Dendritic cell treated with granulocyte-macrophage colony-stimulating factor and Interleukin-4, amounts not matched to agents 40 ng/mL and 50 ng/mL, for 4 days (primary cell): ENCODE results near the gene CDON.

Experiments used
- H3K27ac Mint-ChIP-seq: one replicate; pipeline ENCODE4 v1.8.0; 2022; ENCODE audit warnings: mild to moderate bottlenecking, mixed read lengths
- H3K27me3 Mint-ChIP-seq: one replicate; pipeline ENCODE4 v1.8.0; 2022; ENCODE audit warnings: mild to moderate bottlenecking, mixed read lengths
- H3K36me3 Mint-ChIP-seq: one replicate; pipeline ENCODE4 v1.8.0; 2022; ENCODE audit warnings: low read depth, mixed read lengths
- H3K4me1 Mint-ChIP-seq: one replicate; pipeline ENCODE4 v1.8.0; 2022; ENCODE audit warnings: low read depth, mixed read lengths
- H3K4me3 Mint-ChIP-seq: one replicate; pipeline ENCODE4 v1.8.0; 2022; ENCODE audit warnings: mild to moderate bottlenecking, moderate library complexity, mixed read lengths
- H3K9me3 Mint-ChIP-seq: one replicate; pipeline ENCODE4 v1.8.0; 2022; ENCODE audit warnings: mixed read lengths
- intact Hi-C: fragments of 100-400 bp; cut with micrococcal nuclease; formaldehyde crosslinking; loops from one replicate; pipeline ENCODE4 v1.15.0; 2022

CDON gene

DNA sequence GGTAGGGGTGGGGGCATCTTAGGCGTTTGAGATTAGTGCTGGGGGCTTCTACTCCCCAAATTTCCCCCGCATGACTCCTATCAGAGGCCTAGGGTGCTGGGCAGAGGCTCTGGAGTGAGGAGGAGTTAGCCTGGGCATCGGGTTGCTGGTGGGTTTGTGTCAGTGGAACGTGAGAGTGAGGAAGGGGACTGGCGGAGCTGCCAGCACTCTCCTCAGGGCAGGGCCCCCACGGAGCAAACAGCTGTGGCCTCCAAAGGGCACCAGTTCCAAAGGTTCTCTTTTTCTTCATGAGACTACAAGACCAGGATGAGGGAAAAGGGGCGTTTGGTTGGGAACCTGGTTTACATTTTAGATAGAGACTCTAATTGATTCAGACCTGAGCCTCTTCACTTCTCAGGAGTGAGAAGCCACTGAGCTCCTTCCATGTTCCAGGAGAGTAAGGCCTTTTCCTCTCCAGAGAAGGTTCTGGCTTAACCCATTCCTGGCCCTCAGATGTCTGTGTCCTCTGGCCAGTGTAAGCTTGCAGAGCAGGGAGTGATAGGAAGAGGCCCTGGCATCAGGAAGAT, 35.6 kb upstream of the CDON start:
- no peaks in the 10 kb centered on the region for H3K27me3 Mint-ChIP-seq

DNA sequence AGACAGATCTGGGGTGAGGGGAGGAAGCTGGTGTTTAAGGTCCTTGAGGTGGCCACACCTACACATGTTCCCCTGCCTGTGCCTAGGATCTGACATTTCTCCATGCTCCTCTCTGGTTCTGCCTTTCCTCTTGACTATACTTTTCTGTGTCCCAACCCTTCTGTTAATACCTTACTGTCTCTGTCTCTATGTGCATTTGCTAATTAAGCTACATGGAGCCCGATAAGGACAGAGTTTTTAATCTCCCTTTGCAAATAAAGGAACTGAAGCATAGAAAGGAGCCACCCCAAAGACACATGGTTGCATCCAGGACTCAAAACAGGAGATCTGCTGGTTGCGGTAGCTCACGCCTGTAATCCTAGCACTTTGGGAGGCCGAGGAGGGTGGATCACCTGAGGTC, 33.1 kb upstream of the CDON start:
- intact Hi-C loops: no loop called here

More for the DNA sequence above, 35.6 kb upstream of the CDON start:
- no peaks in the 10 kb centered on the region for H3K36me3 Mint-ChIP-seq
- H3K4me1 Mint-ChIP-seq: no peaks in the 10 kb centered on the region
- no peaks in the 10 kb centered on the region for H3K9me3 Mint-ChIP-seq
- H3K4me3 Mint-ChIP-seq: no peak overlapping the region
- intact Hi-C loops: no loop called here
- no peak overlapping the region for H3K27ac Mint-ChIP-seq

GRCh38 chr11:126090452-126090851, 27.8 kb upstream of the CDON start:
- Mint-ChIP-seq H3K9me3 (no peaks in the 10 kb centered on the region), H3K27me3 (no peaks in the 10 kb centered on the region), H3K4me3 (no peak overlapping the region), H3K36me3 (no peaks in the 10 kb centered on the region), H3K27ac (no peak overlapping the region), H3K4me1 (no peaks in the 10 kb centered on the region)
- intact Hi-C loops: no loop called here

More for the DNA sequence above, 33.1 kb upstream of the CDON start:
- Mint-ChIP-seq H3K36me3 (no peaks in the 10 kb centered on the region), H3K4me3 (no peak overlapping the region), H3K9me3 (no peaks in the 10 kb centered on the region), H3K27ac (no peak overlapping the region), H3K4me1 (no peaks in the 10 kb centered on the region), H3K27me3 (no peaks in the 10 kb centered on the region)

GRCh38 chr11:126088999-126089398, 26.3 kb upstream of the CDON start:
- H3K36me3 Mint-ChIP-seq: no peaks in the 10 kb centered on the region
- H3K4me1 Mint-ChIP-seq: no peaks in the 10 kb centered on the region
- intact Hi-C loops: no loop called here
- no peaks in the 10 kb centered on the region for H3K27me3 Mint-ChIP-seq
- H3K9me3 Mint-ChIP-seq: no peaks in the 10 kb centered on the region
- H3K4me3 Mint-ChIP-seq: no peak overlapping the region
- H3K27ac Mint-ChIP-seq: no peak overlapping the region

DNA sequence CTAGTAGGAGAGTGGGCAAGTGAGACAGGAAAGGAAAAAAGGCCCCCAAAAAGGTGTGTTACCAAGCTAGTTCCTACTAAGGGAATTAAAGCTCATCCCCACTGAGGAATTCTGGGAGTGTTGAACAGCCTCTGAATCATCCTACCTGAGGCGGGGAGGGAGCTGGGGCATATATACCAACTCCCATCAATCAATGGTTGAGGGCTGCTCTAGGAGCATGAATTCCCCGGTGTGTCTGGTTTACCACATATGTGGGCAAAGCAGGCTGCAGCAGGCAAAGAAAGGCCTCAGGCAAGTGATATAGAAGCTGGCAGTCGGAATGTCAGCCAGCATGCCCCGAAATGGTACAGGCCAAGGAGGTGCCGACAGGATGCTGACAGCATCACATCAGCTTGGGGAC, 23.6 kb upstream of the CDON start:
- Mint-ChIP-seq H3K4me3 (no peak overlapping the region), H3K27me3 (peaks cover 3% of the 10 kb centered on the region), H3K9me3 (no peaks in the 10 kb centered on the region), H3K36me3 (no peaks in the 10 kb centered on the region), H3K4me1 (no peaks in the 10 kb centered on the region), H3K27ac (no peak overlapping the region)
- intact Hi-C loops: no loop called here

DNA sequence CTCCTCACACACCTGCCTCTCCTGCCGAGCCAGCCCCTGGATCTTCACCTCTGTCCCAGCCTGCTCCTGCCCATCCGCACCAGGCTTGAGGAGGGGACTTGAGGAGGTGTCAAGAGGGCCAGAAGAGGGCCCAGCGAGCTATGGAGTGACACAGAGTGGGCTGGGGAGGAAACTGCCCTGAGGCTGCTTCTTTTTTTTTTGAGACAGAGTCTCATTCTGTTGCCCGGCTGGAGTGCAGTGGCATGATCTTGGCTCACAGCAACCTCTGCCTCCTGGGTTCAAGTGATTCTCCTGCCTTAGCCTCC, 21.9 kb upstream of the CDON start:
- intact Hi-C loops: no loop called here
- no peaks in the 10 kb centered on the region for H3K4me1 Mint-ChIP-seq
- H3K27me3 Mint-ChIP-seq: peaks cover 3% of the 10 kb centered on the region
- H3K9me3 Mint-ChIP-seq: no peaks in the 10 kb centered on the region
- no peak overlapping the region for H3K27ac Mint-ChIP-seq
- no peak overlapping the region for H3K4me3 Mint-ChIP-seq
- no peaks in the 10 kb centered on the region for H3K36me3 Mint-ChIP-seq

- intact Hi-C loops: no loop called here
- H3K4me3 Mint-ChIP-seq: no peak overlapping the region
- no peaks in the 10 kb centered on the region for H3K36me3 Mint-ChIP-seq
- no peaks in the 10 kb centered on the region for H3K4me1 Mint-ChIP-seq
- no peaks in the 10 kb centered on the region for H3K9me3 Mint-ChIP-seq
- peaks cover 3% of the 10 kb centered on the region for H3K27me3 Mint-ChIP-seq
- no peak overlapping the region for H3K27ac Mint-ChIP-seq
Observed at GRCh38 chr11:126083829-126084607, 21.4 kb upstream of the CDON start.

DNA sequence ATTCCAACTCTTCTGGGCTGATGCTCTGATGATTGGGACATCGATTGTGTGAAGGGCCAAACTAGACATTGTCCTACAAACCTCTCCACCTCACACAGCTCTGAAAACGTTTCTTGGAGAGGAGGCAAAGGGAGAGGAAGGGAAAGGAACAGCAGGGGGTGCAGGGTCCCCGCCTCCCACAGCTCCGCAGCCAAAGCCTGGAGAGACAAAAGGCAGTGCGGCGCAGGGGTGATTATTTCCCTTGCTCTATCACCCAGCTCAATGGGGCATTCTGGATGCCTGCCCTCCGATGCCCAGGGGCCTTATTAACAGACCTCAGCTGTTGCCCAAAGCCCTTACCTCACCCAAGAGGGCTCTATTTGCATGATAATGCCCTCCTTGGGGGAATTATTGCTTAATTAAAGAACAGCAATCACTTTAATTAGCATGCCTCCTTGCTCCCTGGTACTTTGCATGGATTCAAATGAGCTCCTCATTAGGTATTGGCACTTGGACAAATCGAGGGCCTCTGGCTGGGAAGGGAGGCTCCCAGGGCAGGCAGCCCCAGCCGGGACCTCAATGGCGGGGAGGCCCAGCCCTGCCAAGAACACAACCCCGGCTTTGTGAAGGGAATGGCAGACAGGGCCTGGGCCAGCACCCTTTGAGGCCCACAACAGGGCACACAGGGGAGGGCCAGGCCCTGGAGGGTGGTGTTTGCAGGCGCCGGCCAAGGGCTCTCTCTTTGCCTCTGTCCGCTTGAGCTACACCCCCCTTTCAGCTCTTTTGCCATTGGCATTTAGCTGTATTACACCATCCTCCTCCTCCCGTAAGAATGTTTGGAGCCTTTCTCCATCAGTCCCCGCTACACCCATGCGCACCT, 19.8 kb upstream of the CDON start:
- Mint-ChIP-seq H3K27me3 (peaks cover 3% of the 10 kb centered on the region), H3K36me3 (no peaks in the 10 kb centered on the region), H3K27ac (no peak overlapping the region), H3K4me1 (no peaks in the 10 kb centered on the region), H3K4me3 (no peak overlapping the region), H3K9me3 (no peaks in the 10 kb centered on the region)
- intact Hi-C loops: no loop called here

GRCh38 chr11:126081915-126082250, 19.2 kb upstream of the CDON start:
- Mint-ChIP-seq H3K27me3 (peaks cover 4% of the 10 kb centered on the region), H3K27ac (no peak overlapping the region), H3K9me3 (no peaks in the 10 kb centered on the region), H3K4me3 (no peak overlapping the region), H3K4me1 (no peaks in the 10 kb centered on the region), H3K36me3 (no peaks in the 10 kb centered on the region)
- intact Hi-C loops: no loop called here

DNA sequence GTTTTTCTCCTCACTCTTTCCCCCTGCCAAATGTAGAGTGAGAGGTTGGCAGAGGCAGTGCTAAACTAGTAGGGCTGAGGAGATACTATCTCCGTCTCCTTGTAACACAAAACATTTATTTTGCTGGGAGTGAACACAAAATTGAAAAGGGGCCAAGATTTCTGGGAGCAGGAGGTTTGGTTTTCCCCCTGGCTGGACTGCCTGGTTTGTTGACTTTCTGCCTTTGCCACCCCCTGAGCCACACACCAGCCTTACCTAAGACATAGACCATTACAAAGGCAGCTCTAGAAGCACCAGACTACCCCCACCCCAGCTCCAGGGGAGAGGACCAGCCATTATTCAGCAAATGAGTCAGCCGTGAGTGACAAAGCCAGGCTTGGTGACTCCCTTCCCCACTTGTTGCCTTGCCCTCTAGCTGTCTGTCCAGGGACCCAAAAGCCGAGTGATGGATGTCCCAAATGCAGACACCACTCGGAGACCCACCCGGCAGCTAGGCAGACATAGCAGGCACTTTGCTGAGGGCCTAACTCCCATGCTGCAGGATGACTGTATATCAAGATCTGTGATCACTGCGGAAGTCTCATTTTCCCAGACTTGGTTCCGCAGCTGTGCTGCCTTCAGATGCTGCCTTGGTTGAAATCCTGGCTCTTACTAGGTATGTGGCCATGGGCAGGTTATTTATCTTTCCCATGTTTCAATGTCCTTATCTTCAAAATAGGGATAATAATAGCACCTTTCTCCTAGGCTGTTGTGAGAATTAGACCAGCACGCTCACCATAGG, 17.7 kb upstream of the CDON start:
- H3K27me3 Mint-ChIP-seq: peaks cover 4% of the 10 kb centered on the region
- H3K36me3 Mint-ChIP-seq: no peaks in the 10 kb centered on the region
- no peak overlapping the region for H3K4me3 Mint-ChIP-seq
- intact Hi-C loops: no loop called here
- H3K9me3 Mint-ChIP-seq: no peaks in the 10 kb centered on the region
- no peak overlapping the region for H3K27ac Mint-ChIP-seq
- H3K4me1 Mint-ChIP-seq: no peaks in the 10 kb centered on the region

- Mint-ChIP-seq H3K4me3 (no peak overlapping the region), H3K4me1 (no peaks in the 10 kb centered on the region), H3K36me3 (no peaks in the 10 kb centered on the region), H3K9me3 (no peaks in the 10 kb centered on the region), H3K27me3 (peaks cover 6% of the 10 kb centered on the region), H3K27ac (no peak overlapping the region)
- intact Hi-C loops: no loop called here
Observed at GRCh38 chr11:126079621-126080124, 17.0 kb upstream of the CDON start.

DNA sequence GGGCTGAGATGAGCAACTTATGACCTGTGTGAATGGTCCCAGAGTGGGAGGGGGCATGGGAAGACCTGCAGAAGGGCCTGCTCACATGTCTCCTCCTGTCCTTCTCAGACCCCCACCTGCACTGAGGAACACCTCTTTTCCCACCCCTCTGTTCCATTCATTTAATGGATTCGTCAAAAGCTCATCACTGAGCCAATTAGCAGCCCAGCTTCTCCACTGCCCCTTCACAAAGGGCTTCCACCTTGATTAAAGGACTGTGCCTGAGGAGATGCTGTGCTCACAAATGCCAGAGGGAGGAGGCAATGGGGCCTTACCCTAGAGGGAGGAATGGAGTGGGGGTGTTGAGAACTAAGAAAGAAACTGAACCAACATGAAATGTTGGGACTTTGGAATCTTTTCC, 14.0 kb upstream of the CDON start:
- no peak overlapping the region for H3K4me3 Mint-ChIP-seq
- H3K27ac Mint-ChIP-seq: no peak overlapping the region
- no peaks in the 10 kb centered on the region for H3K36me3 Mint-ChIP-seq
- peaks cover 5% of the 10 kb centered on the region for H3K27me3 Mint-ChIP-seq
- no peaks in the 10 kb centered on the region for H3K9me3 Mint-ChIP-seq
- H3K4me1 Mint-ChIP-seq: no peaks in the 10 kb centered on the region
- intact Hi-C loops: no loop called here

- intact Hi-C loops: no loop called here
- H3K27ac Mint-ChIP-seq: no peak overlapping the region
- no peaks in the 10 kb centered on the region for H3K36me3 Mint-ChIP-seq
- no peaks in the 10 kb centered on the region for H3K9me3 Mint-ChIP-seq
- H3K27me3 Mint-ChIP-seq: peaks cover 9% of the 10 kb centered on the region
- no peaks in the 10 kb centered on the region for H3K4me1 Mint-ChIP-seq
- no peak overlapping the region for H3K4me3 Mint-ChIP-seq
Observed at GRCh38 chr11:126072801-126073594, 10.3 kb upstream of the CDON start.
